Stomach (tissue), 9 donors: ENCODE data around the gene SLMAP. TPM values are rescaled to one million over a fixed set of nuclear protein-coding genes. Genes with fewer than 3 reads are reported as not detected.

Experiments
- DNase-seq, 2 donors: peaks; one replicate each; pipeline versions ENCODE4 v3.0.0 to v3.0.0-alpha.2; 2013 to 2019
- H3K27ac ChIP-seq, 5 donors: fragments of 200-600 bp in 4 of 5; sonication (generic) in 4 of 5; one replicate each; pipeline ENCODE4 v1.5.1; 2013 to 2019; ENCODE audit warnings: mild to moderate bottlenecking in 1 of 5, moderate library complexity in 1 of 5
- H3K27me3 ChIP-seq, 3 donors: fragments of 200-600 bp; sonication (generic); one replicate each; pipeline ENCODE4 v1.5.1; 2017 to 2019; ENCODE audit warnings: mixed run types in 1 of 3
- H3K36me3 ChIP-seq, 4 donors: fragments of 200-600 bp; sonication (generic); 1 replicate in 3 of 4; 2 replicates in 1 of 4; pipeline ENCODE4 v1.5.1; 2016 to 2019
- H3K4me1 ChIP-seq, 4 donors: fragments of 200-600 bp; sonication (generic); one replicate each; pipeline ENCODE4 v1.5.1; 2016 to 2019
- H3K4me3 ChIP-seq, 4 donors: fragments of 200-600 bp; sonication (generic) in 3 of 4; one replicate each; pipeline ENCODE4 v1.5.1; 2016 to 2019; ENCODE audit warnings: mild to moderate bottlenecking in 1 of 4
- H3K9me3 ChIP-seq, 4 donors: fragments of 200-600 bp; sonication (generic); one replicate each; pipeline ENCODE4 v1.5.1; 2016 to 2019
- CTCF ChIP-seq, 7 experiments: fragments of 450-650 bp in 4 of 7; fragments of 200-600 bp in 3 of 7; sonication (generic) in 3 of 7; IDR thresholded peaks; one replicate each; pipeline ENCODE4 v1.5.1; 2016 to 2019; ENCODE audit warnings: antibody characterized with exemption in 7 of 7, control low read depth in 2 of 7, mild to moderate bottlenecking in 1 of 7
- EP300 ChIP-seq: sonication (generic); formaldehyde crosslinking; IDR thresholded peaks from one replicate; pipeline ENCODE4 v1.6.1; 2017; ENCODE audit warnings: antibody characterized with exemption
- POLR2A ChIP-seq, 4 donors: fragments of 450-650 bp; IDR thresholded peaks; one replicate each; pipeline ENCODE4 v1.6.1; 2016; ENCODE audit warnings: antibody characterized with exemption in 4 of 4, control low read depth in 2 of 4, mild to moderate bottlenecking in 1 of 4, moderate library complexity in 1 of 4
- POLR2AphosphoS5 ChIP-seq, 3 donors: sonication (generic); formaldehyde crosslinking; IDR thresholded peaks; one replicate each; pipeline ENCODE4 v1.6.1; 2016; ENCODE audit warnings: antibody characterized with exemption in 3 of 3
- WGBS, 5 donors: extraction: QIAGEN DNeasy Blood & Tissue Kit in 3 of 5; methylation state at CpG; one replicate each; pipeline versions ENCODE4 v1.1.5 to v1.1.7; 2013 to 2018; 5-methylcytosine and 5-hydroxymethylcytosine counted together
- intact Hi-C: fragments of 100-400 bp; cut with DNase I; formaldehyde crosslinking; loops from one replicate; pipeline ENCODE4 v1.15.1; 2023; ENCODE audit warnings: low total_unique reads
- polyA plus RNA-seq, 3 donors: library from polyadenylated mRNA; stranded (reverse); fragments of 200-250 nt; gene quantifications; one replicate each; pipeline ENCODE4 v1.2.3, GENCODE V29; 2013
- total RNA-seq, 5 donors: library from RNA; depleted of rRNA; stranded (reverse); fragments of >200 nt; gene quantifications; one replicate each; pipeline versions ENCODE4 v1.1.0 to v1.2.3, GENCODE V29; 2014 to 2016
- donor health status: healthy with polysubstance abuse.
- donor health status: Bipolar disorder and iron deficiency.
- donor health status: healthy.

SLMAP gene
- total and polyA plus RNA-seq, 8 donors, result 23.9 to 534 (median 133) TPM

GRCh38 chr3:57937092-57937491, 181.0 kb downstream of the SLMAP start:
- H3K4me3 ChIP-seq, result no peak overlapping the region
- no peak for TF ChIP-seq CTCF (IDR thresholded peaks at IDR 0.05)
- TF ChIP-seq POLR2AphosphoS5 (IDR thresholded peaks at IDR 0.05), result no peak
- TF ChIP-seq EP300, result no peak
- H3K36me3 ChIP-seq, result peaks cover 0 to 14% (median 10%) of the 10 kb centered on the region in 4 donors
- H3K27me3 ChIP-seq, result no peaks in the 10 kb centered on the region
- no peak overlapping the region for H3K27ac ChIP-seq
- no peak for DNase-seq
- WGBS, 5 donors, result 96 to 100% (median 98%) methylated on average over 3 of the region's 3 CpGs
- intact Hi-C loops, result no loop called here
- H3K4me1 ChIP-seq, result peaks cover 0 to 6% (median 1%) of the 10 kb centered on the region in 4 donors
- H3K9me3 ChIP-seq, result peaks cover 0 to 6% (median 0%) of the 10 kb centered on the region in 4 donors

DNA sequence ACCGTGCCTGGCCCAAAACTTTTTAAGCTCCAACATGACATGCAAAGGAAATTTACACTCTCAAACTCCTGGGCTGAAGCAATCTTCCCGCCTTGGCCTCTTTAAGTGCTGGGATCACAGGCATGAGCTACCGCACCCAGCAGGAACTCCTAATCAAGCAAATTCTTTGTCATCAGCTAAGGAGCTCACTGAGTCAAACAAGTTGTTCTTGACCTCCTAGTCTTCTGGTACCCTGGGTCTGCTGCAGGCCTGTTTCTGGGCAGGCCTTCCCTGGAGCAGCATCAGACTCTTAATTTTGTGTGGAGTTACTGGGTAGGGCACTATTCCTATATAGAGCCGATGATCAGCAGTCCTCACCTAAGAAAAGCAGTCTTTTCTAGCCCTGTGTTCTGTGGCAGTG, 183.7 kb downstream of the SLMAP start:
- Histone ChIP-seq H3K4me1 (peaks cover 0 to 29% (median 24%) of the 10 kb centered on the region in 4 donors), H3K9me3 (peaks cover 0 to 6% (median 0%) of the 10 kb centered on the region in 4 donors), H3K27me3 (no peaks in the 10 kb centered on the region), H3K4me3 (no peak overlapping the region), H3K36me3 (peaks cover 0 to under 1% (median 0%) of the 10 kb centered on the region in 4 donors), H3K27ac (peak overlapping the region in 2 of 5 donors; percentile 26 to 52)
- intact Hi-C loops, result no loop called here
- peak in 1 of 2 donors; percentile 53 for DNase-seq
- WGBS, 5 donors, result 55 to 75% (median 67%) methylated on average over 4 of the region's 4 CpGs
- TF ChIP-seq CTCF (IDR thresholded peaks at IDR 0.05) (no peak), EP300 (no peak), POLR2A (IDR thresholded peaks at IDR 0.05) (no peak), POLR2AphosphoS5 (IDR thresholded peaks at IDR 0.05) (no peak)

GRCh38 chr3:57942388-57942787, 186.3 kb downstream of the SLMAP start:
- Histone ChIP-seq H3K4me3 (no peak overlapping the region), H3K27ac (peak overlapping the region in 2 of 5 donors; percentile 73 to 90), H3K27me3 (no peaks in the 10 kb centered on the region), H3K4me1 (peaks cover 0 to 45% (median 32%) of the 10 kb centered on the region in 4 donors), H3K36me3 (no peaks in the 10 kb centered on the region), H3K9me3 (peaks cover 0 to 6% (median 0%) of the 10 kb centered on the region in 4 donors)
- intact Hi-C loops, result no loop called here
- TF ChIP-seq POLR2AphosphoS5 (IDR thresholded peaks at IDR 0.05), result peak in 1 of 3 donors; percentile 49
- TF ChIP-seq EP300, result no peak
- DNase-seq, result no peak

GRCh38 chr3:57942872-57943283, 186.8 kb downstream of the SLMAP start:
- peak in 1 of 2 donors; percentile 79 for DNase-seq
- intact Hi-C loops, result no loop called here
- Histone ChIP-seq H3K27ac (peak overlapping the region in 4 of 5 donors; percentile 32 to 90 (median 64)), H3K36me3 (no peaks in the 10 kb centered on the region), H3K9me3 (peaks cover 0 to 6% (median 0%) of the 10 kb centered on the region in 4 donors), H3K27me3 (no peaks in the 10 kb centered on the region), H3K4me3 (no peak overlapping the region), H3K4me1 (peaks cover 0 to 50% (median 35%) of the 10 kb centered on the region in 4 donors)
- 46 to 53% (median 50%) methylated on average over 4 of the region's 4 CpGs for WGBS, 5 donors
- TF ChIP-seq POLR2AphosphoS5 (IDR thresholded peaks at IDR 0.05) (peak in 2 of 3 donors; percentile 5 to 61), EP300 (no peak)

DNA sequence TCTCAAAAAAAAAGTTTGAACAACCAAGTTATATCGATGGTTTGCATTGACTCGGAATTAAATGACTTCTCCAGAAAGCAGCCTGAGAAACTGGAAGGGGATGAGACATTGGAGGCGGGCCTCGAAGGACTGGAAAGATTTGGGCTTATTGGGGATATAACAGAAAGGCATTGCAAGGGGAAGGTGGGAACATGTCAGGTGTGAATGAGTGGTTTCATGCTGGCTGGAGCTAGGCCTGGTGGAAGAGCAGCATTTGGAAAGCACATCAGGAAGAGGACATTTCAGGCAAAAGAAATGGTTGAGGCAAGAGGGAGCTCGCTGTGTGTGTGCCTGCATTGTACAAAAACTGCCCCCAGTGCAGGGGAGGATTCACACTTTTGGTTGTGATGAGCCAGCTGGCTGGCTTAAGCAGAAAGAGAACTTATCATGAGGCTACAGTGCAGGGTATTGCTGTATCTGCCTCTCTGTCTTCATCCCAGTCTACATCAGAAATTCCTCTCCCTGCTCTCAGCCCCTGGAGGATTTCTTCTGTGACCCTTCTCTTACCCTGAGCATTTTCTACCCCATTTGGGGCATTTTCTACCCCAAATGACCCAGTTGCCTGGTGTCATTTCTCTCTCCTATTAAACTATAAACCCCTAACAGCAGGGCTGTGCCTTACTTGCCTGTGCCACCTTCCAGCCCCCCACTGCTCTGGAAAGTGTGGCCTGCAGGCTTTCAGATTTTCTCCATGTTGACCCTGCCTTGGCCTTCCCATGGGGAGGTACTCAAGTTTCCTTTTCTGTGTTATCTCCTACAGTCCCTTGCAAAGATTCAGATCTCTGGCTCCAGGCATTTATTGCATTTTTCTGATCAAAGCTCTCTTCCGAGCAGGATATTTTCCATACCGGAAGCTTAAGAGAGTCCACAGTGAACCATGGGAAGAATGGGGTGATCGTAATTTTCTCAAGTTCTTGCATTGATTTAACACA, 187.7 kb downstream of the SLMAP start:
- 73 to 81% (median 76%) methylated on average over 8 of the region's 8 CpGs for WGBS, 5 donors

More for the DNA sequence above, 187.7 kb downstream of the SLMAP start:
- intact Hi-C loops, result no loop called here
- peak in 1 of 2 donors; percentile 37 for DNase-seq
- H3K27me3 ChIP-seq, result no peaks in the 10 kb centered on the region
- H3K36me3 ChIP-seq, result no peaks in the 10 kb centered on the region
- H3K4me1 ChIP-seq, result peaks cover 4 to 59% (median 38%) of the 10 kb centered on the region in 4 donors
- H3K4me3 ChIP-seq, result no peak overlapping the region
- TF ChIP-seq CTCF (IDR thresholded peaks at IDR 0.05) (no peak), POLR2AphosphoS5 (IDR thresholded peaks at IDR 0.05) (no peak), EP300 (no peak), POLR2A (IDR thresholded peaks at IDR 0.05) (no peak)
- peaks cover 0 to 6% (median 0%) of the 10 kb centered on the region in 4 donors for H3K9me3 ChIP-seq
- peak overlapping the region in 4 of 5 donors; percentile 39 to 90 (median 64) for H3K27ac ChIP-seq
